ENCODE measurements around the gene CARMIL1. TPM values are rescaled to one million over a fixed set of nuclear protein-coding genes. Genes with fewer than 3 reads are reported as not detected.
A peak's percentile ranks its signal among the peaks of the same experiment; 100 is the strongest.

Gene CARMIL1
- total RNA-seq, 2 donors from 2014 or later = 10.8 to 11.3 TPM

DNA sequence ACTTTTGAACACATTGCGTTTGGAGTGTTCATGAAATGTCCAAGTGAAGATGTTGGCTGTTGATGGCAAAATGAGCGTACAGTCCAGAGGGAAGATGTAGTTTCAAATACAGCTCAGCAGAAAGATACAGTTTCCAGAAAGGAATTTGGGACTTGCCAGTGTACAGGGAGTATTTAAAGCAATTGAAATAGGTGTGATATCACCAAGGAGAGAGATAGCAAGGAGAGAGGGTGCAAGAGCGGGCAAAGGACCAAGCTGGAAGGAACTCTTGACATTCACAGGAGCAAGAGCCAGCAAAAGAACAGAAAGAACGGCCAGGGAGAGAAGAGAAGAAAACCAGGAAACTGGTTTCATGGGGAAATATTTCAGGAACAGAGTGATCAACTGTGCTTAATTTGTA is 47.8 kb downstream of the CARMIL1 start:
- DNase-seq (no peak), ATAC-seq (peak; percentile 39 to 69)
- intact Hi-C loops (cut with DNase I) = no loop called here

DNA sequence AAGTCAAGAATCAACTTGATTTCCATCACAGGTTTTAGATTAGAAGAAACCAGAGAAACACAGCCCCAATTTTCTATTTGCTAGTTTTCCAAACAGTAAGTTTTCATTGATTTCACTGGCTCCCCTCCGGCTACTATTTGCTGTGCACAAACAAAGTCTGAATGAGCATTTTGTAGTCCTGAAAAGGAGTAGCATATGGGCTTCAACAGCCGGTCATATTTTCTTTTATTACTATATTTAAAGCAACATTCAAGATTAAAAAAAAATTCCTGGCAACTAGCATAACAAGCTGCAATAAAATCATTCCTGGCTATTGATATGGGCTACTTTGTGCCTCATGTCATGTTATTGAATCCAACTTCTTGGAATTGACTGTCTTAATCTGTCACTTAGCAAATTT is 48.3 kb downstream of the CARMIL1 start:
- no peak for ATAC-seq
- DNase-seq = no peak
- intact Hi-C loops (cut with DNase I) = no loop called here

DNA sequence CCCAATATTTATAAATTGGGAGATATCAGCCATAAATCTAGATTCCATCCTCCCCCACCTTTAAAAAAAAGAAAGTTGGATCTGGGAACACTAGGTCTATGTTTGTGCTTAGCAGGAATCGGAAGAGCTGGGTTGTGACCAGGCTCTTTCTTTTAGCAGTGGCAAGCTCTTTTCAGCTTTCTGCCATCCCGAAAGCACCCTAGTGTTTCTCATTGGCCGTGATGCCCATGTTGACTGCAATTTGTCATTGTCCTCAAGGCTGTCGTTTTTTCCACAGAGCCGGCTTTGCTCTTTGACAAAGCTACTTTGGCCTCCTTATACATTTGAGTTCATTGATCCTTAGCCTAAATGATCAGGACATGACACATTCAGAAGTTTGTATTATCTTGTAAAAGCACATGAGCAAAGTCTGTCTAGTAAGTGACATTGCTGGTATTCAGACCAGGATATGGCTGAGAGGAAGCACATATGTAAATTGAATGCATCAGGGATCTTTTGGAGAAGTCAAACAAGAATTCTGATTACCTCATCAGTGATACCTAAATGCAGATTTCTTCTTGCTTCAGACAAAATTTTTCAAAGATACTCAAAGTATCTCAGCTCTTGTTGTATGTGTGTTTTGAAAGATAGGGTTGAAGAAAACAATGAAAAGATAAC is 50.1 kb downstream of the CARMIL1 start:
- DNase-seq = no peak
- no peak for ATAC-seq
- intact Hi-C loops (cut with DNase I) = no loop called here

DNA sequence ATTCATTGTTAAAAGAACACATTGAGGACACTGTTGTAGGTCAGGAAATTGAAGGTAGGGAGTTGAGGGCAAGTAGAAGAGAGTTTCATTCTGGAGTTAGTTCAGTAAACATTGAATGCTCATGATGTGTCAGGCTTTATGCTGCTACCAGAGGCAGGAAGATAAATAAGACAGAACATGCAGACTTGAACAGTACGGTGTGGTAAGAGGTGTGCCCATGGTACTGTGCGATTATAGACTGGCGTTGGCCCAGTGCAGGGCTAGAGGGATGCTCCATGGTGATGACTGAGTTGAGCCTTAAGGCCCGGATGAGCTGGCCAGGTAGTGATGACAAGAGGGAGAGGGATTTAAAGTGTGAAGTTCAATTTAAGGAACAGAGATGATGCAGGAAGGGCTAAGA is 50.8 kb downstream of the CARMIL1 start:
- ATAC-seq = peak in 1 of 2 donors; percentile 48
- intact Hi-C loops (cut with DNase I) = no loop called here

DNA sequence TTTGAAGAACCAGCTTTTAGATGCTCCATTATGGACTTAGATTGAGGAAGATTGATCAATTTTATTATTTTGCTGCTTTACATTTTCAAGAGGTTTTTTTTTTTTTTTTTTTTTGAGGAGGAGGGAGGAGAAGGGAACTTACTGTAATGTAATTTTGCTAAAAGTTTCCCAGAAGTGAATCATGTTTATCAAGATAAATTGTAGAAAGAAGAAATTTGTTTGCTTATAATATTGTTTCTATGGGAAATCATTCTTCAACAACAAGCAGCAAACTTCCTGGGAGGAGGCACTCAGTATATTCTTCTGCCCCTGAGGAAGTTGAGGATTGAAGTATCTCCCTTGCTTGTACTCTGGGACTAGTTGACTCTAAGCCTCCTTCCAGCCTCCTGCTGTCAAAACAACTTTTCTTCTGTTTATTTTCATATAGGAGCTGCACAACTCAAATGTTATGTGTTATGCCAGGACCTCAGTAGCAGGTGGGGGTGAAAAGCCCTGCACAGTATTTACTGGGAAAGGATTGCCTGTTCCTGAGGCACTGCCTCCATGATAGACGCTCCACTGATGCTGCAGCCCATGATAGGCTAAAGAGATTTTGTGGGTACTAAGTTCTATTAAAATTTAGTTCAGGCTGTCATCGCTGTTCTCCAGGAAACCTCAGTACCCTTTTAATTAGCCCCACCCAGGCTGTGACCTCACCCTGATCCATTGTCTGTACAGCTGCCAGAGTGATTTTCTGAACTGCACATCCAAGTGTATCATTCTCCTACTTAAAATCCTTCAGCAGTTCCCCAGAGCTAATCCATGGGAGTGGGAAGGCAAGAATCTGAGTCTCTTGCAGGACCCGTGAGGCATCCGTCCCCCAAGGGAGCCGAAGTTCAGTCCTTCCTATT is 51.9 kb downstream of the CARMIL1 start:
- intact Hi-C loops (cut with DNase I) = no loop called here
- ATAC-seq (peak in 1 of 2 donors; percentile 23), DNase-seq (peak; percentile 29)

More for the DNA sequence above, 50.8 kb downstream of the CARMIL1 start:
- DNase-seq = no peak

DNA sequence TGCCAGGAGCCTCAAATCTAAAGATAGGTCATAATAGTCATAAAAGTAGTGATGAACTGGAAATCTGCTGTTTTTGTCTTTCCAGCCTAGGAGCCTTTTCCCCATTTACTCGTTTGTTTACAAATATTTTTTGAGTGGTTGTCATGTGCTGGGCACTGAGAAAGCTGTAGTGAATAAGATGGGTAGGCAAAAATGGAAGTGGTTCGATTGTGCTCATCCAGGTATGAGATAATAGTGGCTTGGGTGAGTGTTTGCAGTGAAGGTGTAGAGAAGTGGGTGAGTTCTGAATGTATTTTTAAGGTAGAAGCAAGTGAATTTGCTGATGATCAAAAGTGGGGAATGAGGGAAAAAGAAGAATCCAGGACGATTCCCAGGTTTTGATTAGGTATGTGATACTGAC is 53.0 kb downstream of the CARMIL1 start:
- ATAC-seq (no peak), DNase-seq (no peak)
- intact Hi-C loops (cut with DNase I) = no loop called here

DNA sequence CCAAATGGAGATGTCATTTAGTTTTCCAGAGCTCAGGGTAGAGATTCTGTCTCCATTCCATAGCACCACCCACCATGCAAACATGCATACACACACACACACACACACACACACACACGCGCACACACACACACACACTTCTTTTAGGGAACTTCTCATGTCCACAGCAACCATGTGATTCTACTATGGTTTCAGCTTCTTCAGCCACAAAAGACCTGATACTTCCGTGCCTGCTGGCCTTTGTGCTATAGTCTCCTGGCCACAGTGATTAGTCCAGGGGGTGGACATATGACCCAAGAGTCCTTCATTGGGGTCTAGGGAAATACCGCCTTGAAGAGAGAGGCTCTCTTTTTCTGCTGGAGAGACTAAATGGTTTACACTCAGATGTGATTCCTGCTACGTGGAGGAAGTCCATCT is 53.5 kb downstream of the CARMIL1 start:
- no peak for DNase-seq
- ATAC-seq = peak in 1 of 2 donors; percentile 19
- intact Hi-C loops (cut with DNase I) = no loop called here

DNA sequence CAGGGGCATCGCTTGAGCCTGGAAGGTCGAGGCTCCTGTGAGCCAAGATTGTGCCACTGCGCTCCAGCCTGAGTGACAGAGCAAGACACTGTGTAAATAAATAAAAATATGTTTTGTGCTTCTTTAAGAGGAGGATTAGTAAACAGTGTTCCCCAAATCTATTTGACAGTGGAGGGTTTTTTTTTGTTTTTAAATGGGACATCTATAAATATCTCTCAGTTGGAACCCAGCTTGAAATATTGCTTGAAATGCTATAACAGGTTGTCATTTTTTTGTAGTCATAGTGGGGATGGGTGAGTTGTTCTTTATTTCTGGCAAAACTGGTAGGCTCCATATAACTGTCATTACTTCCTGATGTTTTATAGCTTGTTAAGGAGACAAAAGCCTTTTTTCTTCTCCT is 54.3 kb downstream of the CARMIL1 start:
- intact Hi-C loops (cut with DNase I) = no loop called here
- ATAC-seq (no peak), DNase-seq (no peak)

DNA sequence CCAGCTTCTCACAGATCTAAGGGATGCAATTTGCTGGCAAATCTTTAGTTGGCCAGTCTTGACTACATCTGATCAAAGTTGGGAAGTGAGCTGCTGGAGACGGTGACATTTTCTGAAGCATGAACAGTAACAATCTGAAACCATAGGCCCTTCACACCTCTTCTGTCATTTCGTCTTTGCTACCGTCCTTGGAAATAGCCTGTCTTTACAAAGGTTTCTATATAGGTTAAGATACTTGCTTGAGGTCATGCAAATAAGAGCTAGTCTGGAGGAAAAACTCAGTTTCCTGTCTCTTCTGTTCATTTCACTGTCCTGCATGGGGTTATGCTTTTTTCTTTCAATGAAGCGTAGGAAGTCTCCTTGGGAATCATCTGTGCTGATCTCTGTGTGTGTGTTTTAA is 55.6 kb downstream of the CARMIL1 start:
- intact Hi-C loops (cut with DNase I) = no loop called here
- DNase-seq (no peak), ATAC-seq (no peak)

DNA sequence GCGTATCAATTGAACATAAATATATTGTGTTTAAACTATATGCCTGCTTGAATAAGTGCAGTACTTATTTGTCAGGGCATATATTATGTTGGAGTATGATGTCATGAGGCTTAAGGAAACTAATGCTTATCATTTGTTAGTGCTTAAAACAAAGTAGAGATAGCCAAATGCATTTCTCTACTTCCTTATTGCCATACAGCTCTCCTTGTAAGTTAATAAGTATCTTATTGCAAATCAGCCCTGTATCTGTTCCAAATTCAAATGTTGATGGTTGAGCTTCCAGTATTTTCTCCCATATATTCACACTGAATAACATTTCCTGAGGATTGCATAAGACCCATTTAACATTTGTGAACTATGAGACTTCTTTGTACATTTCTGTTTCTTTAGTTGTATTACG is 57.8 kb downstream of the CARMIL1 start:
- no peak for DNase-seq
- ATAC-seq = no peak
- intact Hi-C loops (cut with DNase I) = no loop called here

DNA sequence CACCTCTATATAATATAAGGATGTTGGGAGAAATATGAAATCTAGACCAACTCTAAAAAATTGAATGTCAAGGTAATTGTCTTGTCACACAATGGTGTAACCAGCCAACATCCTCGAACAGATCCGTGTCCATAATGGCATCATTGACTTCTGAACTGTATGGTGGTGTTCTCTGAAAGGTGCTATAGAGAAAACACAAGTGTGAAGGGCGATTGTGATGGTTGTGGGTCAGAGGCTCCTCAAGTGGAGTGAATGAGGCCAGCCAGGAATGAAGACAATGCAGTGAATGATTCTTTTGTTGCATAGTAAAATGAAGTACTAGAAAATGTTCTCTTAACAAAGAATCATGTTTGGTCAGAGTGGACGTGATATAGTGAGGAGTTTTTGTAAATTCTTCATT is 58.3 kb downstream of the CARMIL1 start:
- no peak for ATAC-seq

DNA sequence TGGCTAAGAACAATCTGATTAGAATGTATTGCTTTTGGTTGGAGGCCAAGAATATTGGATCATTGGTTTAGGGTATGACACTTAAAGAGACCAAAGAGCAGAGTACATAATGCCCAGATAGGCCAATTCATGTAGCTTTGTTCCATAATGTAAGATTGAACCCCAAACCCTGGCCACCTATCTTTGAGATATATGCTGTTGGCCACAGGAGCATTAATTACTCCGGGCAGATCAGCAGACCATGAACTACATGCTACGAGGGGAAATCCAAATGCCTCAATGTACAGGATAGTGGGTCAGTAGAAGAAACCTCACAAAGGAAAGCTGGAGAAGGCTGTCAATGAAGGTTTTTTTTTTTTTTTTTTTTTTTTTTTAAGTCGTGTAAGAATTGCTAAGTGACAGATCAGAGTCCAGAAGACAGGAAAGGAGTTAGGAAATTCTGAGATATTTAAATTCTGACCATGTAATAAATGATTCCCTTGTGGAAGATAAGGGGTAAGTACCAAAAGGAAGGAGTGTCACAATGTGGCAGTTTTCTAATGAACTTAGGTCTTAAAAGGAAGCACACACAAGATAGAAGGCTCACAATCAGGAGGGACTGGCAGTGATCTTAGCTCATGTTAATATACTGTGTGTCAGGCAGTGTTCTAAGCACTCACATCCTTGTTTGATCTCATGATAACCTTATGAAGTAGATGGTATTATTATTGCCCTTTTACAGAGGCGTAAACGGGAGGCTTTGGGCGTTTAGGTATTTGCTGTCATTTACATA is 61.4 kb downstream of the CARMIL1 start:
- DNase-seq (no peak), ATAC-seq (no peak)
- intact Hi-C loops (cut with DNase I) = no loop called here

More for the DNA sequence above, 58.3 kb downstream of the CARMIL1 start:
- intact Hi-C loops (cut with DNase I) = no loop called here
- no peak for DNase-seq

DNA sequence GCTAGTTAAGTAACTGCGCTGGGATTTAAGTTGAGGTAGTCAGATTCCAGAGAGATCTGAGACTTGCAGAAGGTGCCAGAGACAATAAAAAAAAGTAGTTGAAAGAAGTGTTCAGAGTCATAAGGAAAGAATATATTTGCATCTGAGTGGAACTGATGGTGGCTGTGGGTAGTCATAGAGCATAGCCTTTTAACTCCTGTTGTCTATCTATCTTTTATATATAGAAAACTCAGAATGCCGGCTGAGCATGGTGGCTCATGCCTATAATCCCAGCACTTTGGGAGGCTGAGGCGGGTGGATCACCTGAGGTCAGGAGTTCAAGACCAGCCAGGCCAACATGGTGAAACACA is 62.0 kb downstream of the CARMIL1 start:
- ATAC-seq = no peak
- no peak for DNase-seq
- intact Hi-C loops (cut with DNase I) = no loop called here

DNA sequence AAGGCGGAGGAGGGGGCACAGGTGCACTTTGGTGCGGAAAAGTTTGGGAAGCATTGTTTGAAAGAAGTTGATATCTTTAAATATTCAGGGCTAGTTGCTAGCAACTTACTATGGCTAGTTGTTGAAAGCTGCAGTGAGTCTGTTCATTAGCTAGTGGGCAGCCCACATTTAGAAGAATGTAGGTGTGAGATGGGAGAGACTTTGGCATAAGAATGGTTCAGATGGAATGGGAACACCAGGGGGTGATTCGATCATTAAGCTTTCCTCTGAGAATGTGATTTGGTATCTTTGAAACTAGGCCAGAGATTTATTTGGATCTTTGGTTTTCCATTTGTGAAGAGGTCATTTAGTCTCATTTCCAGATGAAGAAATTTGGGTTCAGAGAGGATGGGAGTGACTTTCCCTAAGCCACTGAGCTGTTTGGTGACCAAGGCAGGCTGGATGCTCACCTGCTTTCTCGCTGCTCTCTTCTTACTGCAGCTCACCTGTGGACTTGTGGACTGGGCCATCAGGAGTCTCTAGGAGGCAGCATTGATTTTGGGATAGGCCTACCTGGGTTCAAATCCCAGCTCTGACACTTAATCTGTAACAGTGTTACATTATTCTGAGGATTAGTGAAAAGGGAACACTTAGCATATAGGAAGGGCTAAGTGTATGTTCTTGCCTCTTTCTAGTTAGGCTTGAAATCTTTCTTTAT is 62.9 kb downstream of the CARMIL1 start:
- intact Hi-C loops (cut with DNase I) = no loop called here
- no peak for DNase-seq
- ATAC-seq = no peak

DNA sequence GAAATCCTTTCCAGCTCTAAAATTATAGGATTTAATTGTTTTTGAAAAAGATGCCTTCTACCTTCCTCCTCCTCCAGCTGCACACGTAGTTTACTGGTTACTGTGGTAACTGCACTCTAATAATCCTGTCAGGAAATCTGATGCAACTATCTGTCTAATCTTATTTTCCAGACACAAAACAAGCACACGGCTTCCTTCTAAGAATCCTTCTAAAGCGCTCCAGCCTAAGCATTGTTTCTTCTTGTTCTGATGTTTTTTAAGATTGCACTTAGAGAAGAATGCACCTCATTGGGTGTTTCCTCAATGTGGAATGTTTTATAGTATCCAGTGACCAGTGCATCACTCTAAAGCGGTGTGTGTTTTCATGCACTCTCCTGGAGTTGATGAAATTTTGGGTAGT is 63.6 kb downstream of the CARMIL1 start:
- no peak for DNase-seq
- ATAC-seq = peak in 1 of 2 donors; percentile 33
- intact Hi-C loops (cut with DNase I) = no loop called here

DNA sequence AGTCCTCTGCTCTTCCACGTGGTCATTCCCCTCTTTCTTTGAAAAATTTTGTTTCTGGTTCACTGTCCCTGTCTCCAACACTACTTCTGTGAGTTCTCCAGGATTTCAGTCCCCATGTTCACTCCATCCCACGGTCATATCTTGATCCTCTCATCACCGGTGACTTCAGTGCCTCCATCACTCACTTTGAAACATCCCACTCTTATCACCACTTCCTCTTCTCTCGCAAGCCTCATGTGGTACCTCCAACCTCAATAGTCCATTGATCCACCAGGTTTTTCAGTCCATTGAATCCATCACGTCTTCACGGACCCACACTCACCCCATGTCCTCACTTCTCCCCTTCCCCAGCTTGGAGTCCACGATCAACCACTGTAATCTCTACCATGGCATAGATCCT is 64.8 kb downstream of the CARMIL1 start:
- ATAC-seq = no peak
- DNase-seq = no peak
- intact Hi-C loops (cut with DNase I) = no loop called here

DNA sequence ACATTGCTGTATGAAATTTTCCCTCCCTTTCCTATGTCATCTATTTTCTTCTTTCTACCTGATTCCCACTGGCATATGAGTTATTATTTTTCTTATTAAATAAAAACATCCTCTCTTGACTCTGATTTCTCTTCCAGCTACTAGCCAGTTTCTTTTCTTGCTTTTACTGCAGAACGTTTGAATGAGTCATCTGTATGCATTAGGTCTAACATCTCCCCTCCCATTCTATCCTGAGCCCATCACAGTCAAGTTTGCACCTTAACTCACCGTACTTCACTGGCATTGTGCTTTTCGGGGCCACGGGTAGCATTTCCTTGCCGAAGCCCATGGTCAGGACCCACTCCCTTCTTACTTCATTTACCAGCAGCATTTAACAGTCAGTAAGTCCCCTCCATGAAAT is 65.7 kb downstream of the CARMIL1 start:
- DNase-seq = no peak
- no peak for ATAC-seq
- intact Hi-C loops (cut with DNase I) = no loop called here

DNA sequence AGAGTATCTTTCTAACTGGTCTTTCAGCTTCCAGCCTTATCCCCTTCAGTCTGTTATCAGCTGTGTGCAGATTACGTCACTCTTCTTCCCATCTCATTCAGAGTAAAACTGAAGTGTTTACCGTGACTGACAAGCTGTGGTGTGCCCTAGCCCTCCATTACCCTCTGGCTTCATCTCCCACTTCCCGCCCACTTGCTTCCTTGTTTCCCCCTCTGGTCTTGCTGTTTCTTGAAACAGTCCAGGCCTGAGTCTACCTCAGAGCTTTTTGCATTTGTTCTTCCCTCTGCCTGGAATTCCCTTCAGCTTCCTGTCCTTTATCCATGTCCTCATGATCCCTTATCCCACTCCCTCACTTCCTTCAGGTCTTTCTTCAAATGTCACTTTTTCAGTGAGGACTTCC is 66.9 kb downstream of the CARMIL1 start:
- DNase-seq (no peak), ATAC-seq (peak in 1 of 2 donors; percentile 72)
- intact Hi-C loops (cut with DNase I) = no loop called here

DNA sequence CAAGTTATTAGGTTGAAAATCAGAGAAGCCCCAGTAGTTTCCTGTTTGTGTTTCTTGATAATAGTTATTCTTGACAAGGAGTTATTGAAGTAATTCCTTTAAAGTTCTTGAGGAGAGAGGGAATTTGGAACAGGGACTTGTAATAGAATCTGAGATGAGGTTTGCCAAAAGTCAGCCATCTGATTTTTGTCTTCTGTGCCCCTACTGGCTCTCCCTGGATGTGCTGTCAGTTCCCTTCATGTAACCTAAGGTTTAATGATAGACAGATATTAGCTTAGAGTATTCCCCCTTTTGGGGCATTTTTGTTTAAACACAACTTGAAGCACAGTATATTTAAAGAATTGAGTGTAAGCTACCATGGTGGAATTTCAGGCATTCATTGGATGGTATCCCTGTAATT is 71.4 kb downstream of the CARMIL1 start:
- no peak for DNase-seq
- intact Hi-C loops (cut with DNase I) = no loop called here
- ATAC-seq = no peak

DNA sequence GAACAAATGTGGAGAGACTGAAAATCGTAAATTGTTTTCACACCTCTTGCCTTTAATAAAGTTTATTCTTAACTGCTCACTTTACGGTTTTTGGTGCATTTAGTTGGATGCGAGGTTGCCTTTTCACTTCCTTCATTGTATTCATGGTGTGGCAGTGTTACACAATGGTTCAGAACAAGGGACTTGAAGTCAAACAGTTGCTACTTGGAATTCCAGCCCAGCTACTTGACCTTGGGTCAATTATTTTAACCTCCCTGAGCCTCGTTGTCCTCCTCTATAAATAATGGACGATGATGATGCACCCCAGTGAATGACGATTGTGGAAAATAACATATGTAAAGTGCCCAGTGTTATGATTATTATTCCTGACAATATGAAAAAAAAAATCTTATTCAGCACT is 72.3 kb downstream of the CARMIL1 start:
- intact Hi-C loops (cut with DNase I) = no loop called here
- DNase-seq (no peak), ATAC-seq (no peak)

All from left cardiac atrium (tissue), 4 donors.